Upper lobe of left lung (tissue), 4 donors: ENCODE results near the gene SNX21.

Experiments
- CTCF ChIP-seq, 6 experiments: fragments of 450-650 bp in 4 of 6; fragments of 200-600 bp in 2 of 6; sonication (generic) in 2 of 6; IDR thresholded peaks; one replicate each; pipeline ENCODE4 v1.5.1; 2016 to 2019; ENCODE audit warnings: antibody characterized with exemption in 6 of 6
- EP300 ChIP-seq, 4 donors: sonication (generic); formaldehyde crosslinking; IDR thresholded peaks; one replicate each; pipeline ENCODE4 v1.5.1; 2017; ENCODE audit warnings: antibody characterized with exemption in 4 of 4, control low read depth in 2 of 4
- POLR2A ChIP-seq, 4 donors: fragments of 450-650 bp; IDR thresholded peaks; one replicate each; pipeline ENCODE4 v1.5.1; 2016 to 2017; ENCODE audit warnings: antibody characterized with exemption in 4 of 4, mild to moderate bottlenecking in 2 of 4

DNA sequence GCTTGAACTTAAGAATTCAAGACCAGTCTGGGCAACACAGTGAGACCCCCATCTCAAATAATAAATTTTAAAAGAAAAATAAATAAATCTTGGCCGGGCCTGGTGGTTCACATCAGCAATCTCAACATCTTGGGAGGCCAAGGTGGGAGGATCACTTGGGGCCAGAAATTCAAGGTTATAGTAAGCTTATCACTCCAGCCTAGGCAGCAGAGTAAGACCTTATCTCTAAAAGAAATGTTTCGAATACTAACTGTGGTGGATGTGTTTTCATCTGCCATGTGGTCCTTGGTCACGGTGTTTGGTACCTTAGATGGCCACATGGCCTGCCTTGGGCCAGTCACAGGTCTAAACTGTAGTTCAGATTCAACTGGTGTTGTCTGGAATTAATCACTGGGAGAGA, 15.4 kb upstream of the SNX21 start:
- TF ChIP-seq CTCF (IDR thresholded peaks at IDR 0.05) (no peak), POLR2A (IDR thresholded peaks at IDR 0.05) (no peak), EP300 (IDR thresholded peaks at IDR 0.05) (no peak)
